HepG2 (cell line): ENCODE results near the gene AKAP12. TPM values are rescaled to one million over a fixed set of nuclear protein-coding genes. Genes with fewer than 3 reads are reported as not detected.

Source experiments
- BCL6 ChIP-seq: IDR thresholded peaks from 2 replicates; pipeline ENCODE4 v1.6.1; 2016; ENCODE audit warnings: missing genetic modification reagents, missing compliant biosample characterization
- DMAP1 ChIP-seq: IDR thresholded peaks from 2 replicates; pipeline ENCODE4 v1.6.1; 2016
- DNMT3B ChIP-seq: conservative IDR thresholded peaks from 2 replicates; pipeline ENCODE4 v1.6.1; 2016; ENCODE audit warnings: missing biosample characterization, control low read depth
- GABPB1 ChIP-seq: IDR thresholded peaks from 2 replicates; pipeline ENCODE4 v1.6.1; 2016; ENCODE audit warnings: mild to moderate bottlenecking, missing genetic modification reagents, moderate library complexity, missing compliant biosample characterization
- HOXA3 ChIP-seq: sonication (generic); formaldehyde crosslinking; IDR thresholded peaks from 2 replicates; pipeline ENCODE4 v1.5.0; 2020; ENCODE audit warnings: missing genetic modification reagents
- MTA1 ChIP-seq: sonication (generic); formaldehyde crosslinking; IDR thresholded peaks from 2 replicates; pipeline ENCODE4 v1.4.0; 2020; ENCODE audit warnings: missing genetic modification reagents, mild to moderate bottlenecking, borderline replicate concordance
- MYC ChIP-seq: sonication (generic); formaldehyde crosslinking; IDR thresholded peaks from 2 replicates; pipeline ENCODE4 v1.9.0; 2021; ENCODE audit warnings: missing genetic modification reagents, borderline replicate concordance
- PCBP1 ChIP-seq: fragments of 200-400 bp; formaldehyde crosslinking; IDR thresholded peaks from 2 replicates; pipeline ENCODE4 v1.6.1; 2017; ENCODE audit warnings: mild to moderate bottlenecking, low read depth, low read length, borderline replicate concordance
- ZKSCAN8 ChIP-seq: IDR thresholded peaks from 2 replicates; pipeline ENCODE4 v1.6.1; 2016; ENCODE audit warnings: borderline replicate concordance, missing genetic modification reagents, missing compliant biosample characterization
- ZMYM4 ChIP-seq: sonication (generic); formaldehyde crosslinking; IDR thresholded peaks from 2 replicates; pipeline ENCODE4 v1.8.1; 2023; ENCODE audit warnings: mild to moderate bottlenecking, missing genetic modification reagents
- ZNF557 ChIP-seq: sonication (generic); formaldehyde crosslinking; IDR thresholded peaks from 2 replicates; pipeline ENCODE4 v1.4.0; 2020; ENCODE audit warnings: missing genetic modification reagents
- ZNF790 ChIP-seq: sonication (generic); formaldehyde crosslinking; IDR thresholded peaks from 2 replicates; pipeline ENCODE4 v1.8.0; 2022; ENCODE audit warnings: missing genetic modification reagents, mild to moderate bottlenecking, borderline replicate concordance
- polyA plus RNA-seq, 8 experiments: library from polyadenylated mRNA; depleted of rRNA in 3 of 8; stranded (reverse) in 7 of 8; unstranded in 1 of 8; fragments of >200 nt; fragmentation: Illumina TruSeq in 4 of 8; extraction: Trizol in 4 of 8; gene quantifications; 2 replicates each; pipeline versions ENCODE4 v1.2.1 to v1.2.3, GENCODE V29; 2011 to 2016; ENCODE audit warnings: low read depth in 4 of 8, missing spikeins in 1 of 8, mixed read lengths in 1 of 8; ENCODE audit not compliant: insufficient read depth in 1 of 8
- total RNA-seq, 5 experiments: library from RNA; depleted of rRNA; stranded (reverse); fragments of >200 nt; fragmentation: Illumina TruSeq; extraction: Trizol; gene quantifications; 2 replicates each; pipeline ENCODE4 v1.2.3, GENCODE V29; 2016; ENCODE audit warnings: low read depth in 1 of 5
- TF ChIP-seq, protein P1 (sequence below): IDR thresholded peaks from 2 replicates; pipeline ENCODE4 v1.6.1; 2016; ENCODE audit warnings: low read depth, missing genetic modification reagents, missing compliant biosample characterization
- TF ChIP-seq, protein P2 (sequence below), 2 experiments: fragments of 450-650 bp in 1 of 2; sonication (generic) in 1 of 2; formaldehyde crosslinking; IDR thresholded peaks; 2 replicates each; pipeline versions ENCODE4 v1.5.0 to v1.8.0; 2020 to 2022; ENCODE audit warnings: mild to moderate bottlenecking in 1 of 2, missing genetic modification reagents in 1 of 2
- TF ChIP-seq, protein P3 (sequence below): fragments of 450-650 bp; IDR thresholded peaks from 2 replicates; pipeline ENCODE4 v1.6.1; 2016
- TF ChIP-seq, protein P4 (sequence below): sonication (generic); formaldehyde crosslinking; IDR thresholded peaks from 2 replicates; pipeline ENCODE4 v1.4.0; 2020; ENCODE audit warnings: missing genetic modification reagents

AKAP12 gene
- total and polyA plus RNA-seq, 2 of the 13 experiments (the other 11 are each of a cell fraction or from before 2014, with no cell fraction given) = 10.6 to 19.0 TPM

GRCh38 chr6:151390276-151390850, 150.6 kb downstream of the AKAP12 start (continued):
- TF ChIP-seq ZKSCAN8 (CRISPR knock-in tag) (peak; percentile 16; the same call in 1 of the 2 replicates), ZNF557 (CRISPR knock-in tag) (peak; percentile 46; the same call in 1 of the 2 replicates), BCL6 (peak; percentile 29), PCBP1 (peak; percentile 98; the same call in 1 of the 2 replicates), ZNF790 (CRISPR knock-in tag) (0 out of 2 replicates have a peak, but pooled peaks have one; percentile 75), MYC (peak; percentile 90), MTA1 (peak; percentile 37), DMAP1 (CRISPR knock-in tag) (0 out of 2 replicates have a peak, but pooled peaks have one; percentile 8), HOXA3 (CRISPR knock-in tag) (peak; percentile 93; the same call in 1 of the 2 replicates), GABPB1 (peak; percentile 89), DNMT3B (CRISPR knock-in tag) (0 out of 2 replicates have a peak, but pooled peaks have one; percentile 60), ZMYM4 (CRISPR knock-in tag) (peak; percentile 80; the same call in 1 of the 2 replicates)
- TF ChIP-seq, protein P1, sequence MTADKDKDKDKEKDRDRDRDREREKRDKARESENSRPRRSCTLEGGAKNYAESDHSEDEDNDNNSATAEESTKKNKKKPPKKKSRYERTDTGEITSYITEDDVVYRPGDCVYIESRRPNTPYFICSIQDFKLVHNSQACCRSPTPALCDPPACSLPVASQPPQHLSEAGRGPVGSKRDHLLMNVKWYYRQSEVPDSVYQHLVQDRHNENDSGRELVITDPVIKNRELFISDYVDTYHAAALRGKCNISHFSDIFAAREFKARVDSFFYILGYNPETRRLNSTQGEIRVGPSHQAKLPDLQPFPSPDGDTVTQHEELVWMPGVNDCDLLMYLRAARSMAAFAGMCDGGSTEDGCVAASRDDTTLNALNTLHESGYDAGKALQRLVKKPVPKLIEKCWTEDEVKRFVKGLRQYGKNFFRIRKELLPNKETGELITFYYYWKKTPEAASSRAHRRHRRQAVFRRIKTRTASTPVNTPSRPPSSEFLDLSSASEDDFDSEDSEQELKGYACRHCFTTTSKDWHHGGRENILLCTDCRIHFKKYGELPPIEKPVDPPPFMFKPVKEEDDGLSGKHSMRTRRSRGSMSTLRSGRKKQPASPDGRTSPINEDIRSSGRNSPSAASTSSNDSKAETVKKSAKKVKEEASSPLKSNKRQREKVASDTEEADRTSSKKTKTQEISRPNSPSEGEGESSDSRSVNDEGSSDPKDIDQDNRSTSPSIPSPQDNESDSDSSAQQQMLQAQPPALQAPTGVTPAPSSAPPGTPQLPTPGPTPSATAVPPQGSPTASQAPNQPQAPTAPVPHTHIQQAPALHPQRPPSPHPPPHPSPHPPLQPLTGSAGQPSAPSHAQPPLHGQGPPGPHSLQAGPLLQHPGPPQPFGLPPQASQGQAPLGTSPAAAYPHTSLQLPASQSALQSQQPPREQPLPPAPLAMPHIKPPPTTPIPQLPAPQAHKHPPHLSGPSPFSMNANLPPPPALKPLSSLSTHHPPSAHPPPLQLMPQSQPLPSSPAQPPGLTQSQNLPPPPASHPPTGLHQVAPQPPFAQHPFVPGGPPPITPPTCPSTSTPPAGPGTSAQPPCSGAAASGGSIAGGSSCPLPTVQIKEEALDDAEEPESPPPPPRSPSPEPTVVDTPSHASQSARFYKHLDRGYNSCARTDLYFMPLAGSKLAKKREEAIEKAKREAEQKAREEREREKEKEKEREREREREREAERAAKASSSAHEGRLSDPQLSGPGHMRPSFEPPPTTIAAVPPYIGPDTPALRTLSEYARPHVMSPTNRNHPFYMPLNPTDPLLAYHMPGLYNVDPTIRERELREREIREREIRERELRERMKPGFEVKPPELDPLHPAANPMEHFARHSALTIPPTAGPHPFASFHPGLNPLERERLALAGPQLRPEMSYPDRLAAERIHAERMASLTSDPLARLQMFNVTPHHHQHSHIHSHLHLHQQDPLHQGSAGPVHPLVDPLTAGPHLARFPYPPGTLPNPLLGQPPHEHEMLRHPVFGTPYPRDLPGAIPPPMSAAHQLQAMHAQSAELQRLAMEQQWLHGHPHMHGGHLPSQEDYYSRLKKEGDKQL = peak; percentile 60; the same call in 1 of the 2 replicates
- TF ChIP-seq, protein P2, sequence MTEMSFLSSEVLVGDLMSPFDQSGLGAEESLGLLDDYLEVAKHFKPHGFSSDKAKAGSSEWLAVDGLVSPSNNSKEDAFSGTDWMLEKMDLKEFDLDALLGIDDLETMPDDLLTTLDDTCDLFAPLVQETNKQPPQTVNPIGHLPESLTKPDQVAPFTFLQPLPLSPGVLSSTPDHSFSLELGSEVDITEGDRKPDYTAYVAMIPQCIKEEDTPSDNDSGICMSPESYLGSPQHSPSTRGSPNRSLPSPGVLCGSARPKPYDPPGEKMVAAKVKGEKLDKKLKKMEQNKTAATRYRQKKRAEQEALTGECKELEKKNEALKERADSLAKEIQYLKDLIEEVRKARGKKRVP (CRISPR knock-in tag; IDR thresholded peaks at IDR 0.05) = peak in 1 of 2 experiments; percentile 72; a peak in 1 of 4 replicates
- TF ChIP-seq, protein P3, sequence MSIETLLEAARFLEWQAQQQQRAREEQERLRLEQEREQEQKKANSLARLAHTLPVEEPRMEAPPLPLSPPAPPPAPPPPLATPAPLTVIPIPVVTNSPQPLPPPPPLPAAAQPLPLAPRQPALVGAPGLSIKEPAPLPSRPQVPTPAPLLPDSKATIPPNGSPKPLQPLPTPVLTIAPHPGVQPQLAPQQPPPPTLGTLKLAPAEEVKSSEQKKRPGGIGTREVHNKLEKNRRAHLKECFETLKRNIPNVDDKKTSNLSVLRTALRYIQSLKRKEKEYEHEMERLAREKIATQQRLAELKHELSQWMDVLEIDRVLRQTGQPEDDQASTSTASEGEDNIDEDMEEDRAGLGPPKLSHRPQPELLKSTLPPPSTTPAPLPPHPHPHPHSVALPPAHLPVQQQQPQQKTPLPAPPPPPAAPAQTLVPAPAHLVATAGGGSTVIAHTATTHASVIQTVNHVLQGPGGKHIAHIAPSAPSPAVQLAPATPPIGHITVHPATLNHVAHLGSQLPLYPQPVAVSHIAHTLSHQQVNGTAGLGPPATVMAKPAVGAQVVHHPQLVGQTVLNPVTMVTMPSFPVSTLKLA = peak; percentile 47; the same call in 1 of the 2 replicates
- TF ChIP-seq, protein P4, sequence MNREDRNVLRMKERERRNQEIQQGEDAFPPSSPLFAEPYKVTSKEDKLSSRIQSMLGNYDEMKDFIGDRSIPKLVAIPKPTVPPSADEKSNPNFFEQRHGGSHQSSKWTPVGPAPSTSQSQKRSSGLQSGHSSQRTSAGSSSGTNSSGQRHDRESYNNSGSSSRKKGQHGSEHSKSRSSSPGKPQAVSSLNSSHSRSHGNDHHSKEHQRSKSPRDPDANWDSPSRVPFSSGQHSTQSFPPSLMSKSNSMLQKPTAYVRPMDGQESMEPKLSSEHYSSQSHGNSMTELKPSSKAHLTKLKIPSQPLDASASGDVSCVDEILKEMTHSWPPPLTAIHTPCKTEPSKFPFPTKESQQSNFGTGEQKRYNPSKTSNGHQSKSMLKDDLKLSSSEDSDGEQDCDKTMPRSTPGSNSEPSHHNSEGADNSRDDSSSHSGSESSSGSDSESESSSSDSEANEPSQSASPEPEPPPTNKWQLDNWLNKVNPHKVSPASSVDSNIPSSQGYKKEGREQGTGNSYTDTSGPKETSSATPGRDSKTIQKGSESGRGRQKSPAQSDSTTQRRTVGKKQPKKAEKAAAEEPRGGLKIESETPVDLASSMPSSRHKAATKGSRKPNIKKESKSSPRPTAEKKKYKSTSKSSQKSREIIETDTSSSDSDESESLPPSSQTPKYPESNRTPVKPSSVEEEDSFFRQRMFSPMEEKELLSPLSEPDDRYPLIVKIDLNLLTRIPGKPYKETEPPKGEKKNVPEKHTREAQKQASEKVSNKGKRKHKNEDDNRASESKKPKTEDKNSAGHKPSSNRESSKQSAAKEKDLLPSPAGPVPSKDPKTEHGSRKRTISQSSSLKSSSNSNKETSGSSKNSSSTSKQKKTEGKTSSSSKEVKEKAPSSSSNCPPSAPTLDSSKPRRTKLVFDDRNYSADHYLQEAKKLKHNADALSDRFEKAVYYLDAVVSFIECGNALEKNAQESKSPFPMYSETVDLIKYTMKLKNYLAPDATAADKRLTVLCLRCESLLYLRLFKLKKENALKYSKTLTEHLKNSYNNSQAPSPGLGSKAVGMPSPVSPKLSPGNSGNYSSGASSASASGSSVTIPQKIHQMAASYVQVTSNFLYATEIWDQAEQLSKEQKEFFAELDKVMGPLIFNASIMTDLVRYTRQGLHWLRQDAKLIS (CRISPR knock-in tag) = no peak
